Left colon (tissue), 2 donors: ENCODE results near the gene IFITM10. TPM values are rescaled to one million over a fixed set of nuclear protein-coding genes. Genes with fewer than 3 reads are reported as not detected.
"Not testable (repeated sequence)": the region's sequence is repeated elsewhere in the genome, so short reads cannot be mapped to it uniquely, and the experiment has no call there.

Experiments used
- ATAC-seq: fragments of 200-7000 bp; cut with Tn5 transposase; one replicate; pipeline ENCODE4 v1.9.1; 2020; ENCODE audit warnings: mild to moderate bottlenecking, moderate library complexity
- DNase-seq, 2 donors: peaks; one replicate each; pipeline ENCODE4 v3.0.0-alpha.2; 2020
- intact Hi-C, 2 donors: fragments of 100-400 bp; cut with DNase I in 1 of 2; cut with micrococcal nuclease in 1 of 2; formaldehyde crosslinking; loops; one replicate each; pipeline versions ENCODE4 v1.11.2 to v1.14.0; 2022; cut with DNase I, micrococcal nuclease
- total RNA-seq, 2 donors: library from RNA; stranded (reverse); fragmentation: NEBNext Ultra II Directional; extraction: Animal tissue kit (Norgen Biotek cat#: 25700); gene quantifications; one replicate each; pipeline ENCODE4 v1.2.1, GENCODE V29; 2021
- donor health status: DM: no; HTN: no; CAD: no.
- donor health status: DM: yes; HTN: yes; CAD: no.

The IFITM10 gene
- total RNA-seq, 2 donors from 2014 or later = 0.87 to 1.7 TPM

DNA sequence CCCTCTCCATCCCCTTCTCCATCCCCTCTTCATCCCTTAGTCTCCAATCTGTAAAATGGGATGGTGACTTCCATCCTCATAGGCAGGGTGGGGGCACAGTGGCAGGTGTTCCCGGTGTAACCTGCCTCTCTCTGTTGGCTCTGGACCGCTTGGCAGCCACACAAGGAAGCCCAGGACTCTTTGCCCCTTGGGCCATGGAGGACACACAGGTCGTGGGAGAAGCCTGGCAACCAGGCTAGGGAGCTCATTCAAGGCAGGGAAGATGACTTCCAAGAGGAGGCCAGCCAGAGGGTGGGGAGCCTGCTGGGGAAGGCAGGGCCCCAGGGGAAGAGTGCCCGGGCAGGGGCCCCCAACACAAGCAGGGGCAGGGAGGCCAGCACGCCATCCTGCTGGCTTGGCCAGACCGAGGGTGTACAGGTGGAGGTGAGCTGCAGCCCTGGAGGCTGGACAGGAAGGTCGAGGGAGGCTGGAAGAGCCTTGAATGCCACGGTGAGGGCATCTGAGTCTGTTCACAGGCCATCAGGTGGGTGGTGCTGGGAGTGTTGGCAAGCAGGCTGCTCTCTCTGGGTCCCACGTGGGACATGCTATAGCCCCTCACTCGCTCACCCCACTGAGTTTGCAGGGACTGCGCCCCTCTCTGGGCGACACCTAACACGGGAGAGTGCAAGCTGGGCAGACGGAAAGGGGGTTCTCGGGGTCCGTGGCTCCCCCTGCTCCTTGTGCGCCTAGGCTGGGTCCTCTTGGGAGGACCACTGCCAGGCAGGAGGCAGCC lies 28.8 kb upstream of the IFITM10 start:
- DNase-seq (no peak), ATAC-seq (no peak)
- intact Hi-C loops = no loop called here

DNA sequence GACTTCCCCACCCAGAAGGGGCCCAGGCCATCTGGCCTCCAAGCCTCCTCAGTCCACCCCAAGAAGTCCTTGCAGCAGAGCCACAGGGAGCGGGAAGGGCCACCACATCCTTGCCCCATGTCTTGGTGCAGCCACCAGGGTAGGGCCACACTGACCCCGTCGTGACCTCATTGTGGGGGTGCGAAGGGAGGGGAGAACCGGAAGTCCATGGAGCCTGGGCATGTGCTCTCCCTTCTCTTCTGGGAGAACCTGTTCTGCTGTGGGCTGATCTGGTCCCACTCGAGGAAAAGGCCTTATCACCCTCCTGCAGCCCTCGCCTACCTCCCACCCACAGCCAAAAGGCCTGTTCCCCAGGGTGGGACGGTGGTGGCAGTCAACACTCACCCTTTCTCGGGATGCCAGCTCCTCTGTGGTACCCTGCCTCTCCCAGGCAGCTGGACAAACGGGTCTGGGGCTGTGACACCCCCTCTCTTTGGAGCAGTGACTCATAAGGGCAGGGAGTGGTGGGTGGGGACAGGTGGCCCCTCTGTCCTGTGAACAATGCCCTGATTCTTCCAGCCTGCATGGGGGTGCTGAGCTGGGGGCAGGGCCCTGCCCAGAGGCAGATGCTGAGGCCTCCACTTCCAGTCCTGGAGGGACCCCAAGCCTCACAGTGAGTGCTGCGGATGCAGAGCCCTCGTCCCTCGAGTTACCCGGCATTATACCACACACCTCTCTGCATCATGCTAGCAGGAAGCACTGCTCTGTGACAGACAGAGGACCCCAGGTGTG lies 27.9 kb upstream of the IFITM10 start:
- DNase-seq (no peak), ATAC-seq (no peak)
- intact Hi-C loops = no loop called here

DNA sequence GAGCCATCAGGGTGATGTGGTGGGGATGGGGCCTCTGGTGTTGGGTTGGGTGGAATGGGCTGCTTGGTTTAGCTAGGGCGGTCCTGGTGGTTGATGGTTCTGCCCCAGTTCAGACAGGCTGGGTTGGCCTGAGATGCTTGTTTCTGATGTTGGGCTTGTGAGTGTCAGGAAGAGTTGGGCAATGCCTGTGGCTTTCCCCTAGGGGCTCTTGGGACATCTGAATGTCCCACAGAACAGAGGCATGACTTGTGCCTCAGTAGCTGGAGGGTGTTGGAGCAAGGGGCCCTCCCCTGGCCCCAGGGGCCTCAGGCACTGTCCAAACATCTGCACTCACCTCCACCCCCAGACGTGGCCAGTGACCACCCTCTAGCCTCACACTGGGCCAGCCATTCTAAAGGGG lies 27.3 kb upstream of the IFITM10 start:
- DNase-seq (no peak), ATAC-seq (no peak)
- intact Hi-C loops = no loop called here

DNA sequence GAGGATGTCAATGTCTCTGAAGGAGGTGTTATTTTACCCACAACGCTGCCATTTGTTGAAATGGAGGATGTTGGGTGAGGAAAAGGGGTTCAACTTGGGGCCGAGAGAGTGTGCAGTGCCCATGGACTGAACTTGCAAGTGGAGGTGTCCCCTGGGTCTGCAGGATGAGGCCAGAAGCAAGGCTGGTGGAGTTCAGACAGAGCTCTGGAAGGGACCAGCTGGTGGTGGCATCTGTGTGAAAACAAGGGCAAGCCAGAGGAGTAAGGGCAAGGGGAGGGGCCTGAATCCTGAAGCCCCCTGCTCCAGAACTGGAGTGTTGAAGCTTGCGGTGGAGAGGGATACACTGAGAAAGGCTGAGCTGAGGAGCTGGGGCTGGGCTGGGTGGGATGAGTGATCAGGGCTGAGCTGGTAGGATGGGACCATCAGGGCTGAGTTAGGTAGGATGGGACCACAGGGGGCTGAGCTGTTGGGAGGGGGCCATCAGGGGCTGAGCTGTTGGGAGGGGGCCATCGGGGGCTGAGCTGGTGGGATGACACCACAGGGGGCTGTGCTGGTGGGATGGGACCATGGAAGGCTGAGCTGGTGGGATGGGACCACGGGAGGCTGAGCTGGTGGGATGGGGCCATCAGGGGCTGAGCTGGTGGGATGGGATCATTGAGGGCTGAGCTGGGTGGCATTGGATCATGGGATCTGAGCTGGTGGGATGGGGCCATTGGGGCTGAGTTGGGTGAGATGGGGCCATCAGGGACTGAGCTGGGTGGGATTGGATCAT lies 26.7 kb upstream of the IFITM10 start:
- DNase-seq (no peak), ATAC-seq (no peak)
- intact Hi-C loops = no loop called here

DNA sequence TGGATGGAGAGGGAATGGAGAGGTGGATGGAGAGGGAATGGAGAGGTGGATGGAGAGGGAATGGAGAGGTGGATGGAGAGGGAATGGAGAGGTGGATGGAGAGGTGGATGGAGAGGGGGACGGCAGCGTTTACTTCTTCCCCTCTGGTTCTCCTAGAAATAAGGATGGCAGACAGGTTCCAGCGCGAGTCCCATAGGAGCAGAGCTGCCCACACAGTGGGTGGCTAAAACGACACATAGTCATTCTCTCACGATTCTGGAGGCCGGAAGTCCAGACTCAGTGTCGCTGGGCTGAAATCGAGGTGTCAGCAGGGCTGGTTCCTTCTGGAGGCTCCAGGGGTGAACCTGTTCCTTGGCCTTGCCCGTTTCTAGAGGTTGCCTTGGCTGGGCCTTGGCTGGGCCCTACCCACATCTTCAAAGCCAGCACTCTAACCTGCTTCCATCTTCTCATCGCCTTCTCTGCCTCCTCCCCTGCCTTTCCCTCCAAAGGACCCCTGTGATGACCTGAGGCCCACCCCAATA lies 26.0 kb upstream of the IFITM10 start:
- DNase-seq (no peak), ATAC-seq (no peak)
- intact Hi-C loops = no loop called here

DNA sequence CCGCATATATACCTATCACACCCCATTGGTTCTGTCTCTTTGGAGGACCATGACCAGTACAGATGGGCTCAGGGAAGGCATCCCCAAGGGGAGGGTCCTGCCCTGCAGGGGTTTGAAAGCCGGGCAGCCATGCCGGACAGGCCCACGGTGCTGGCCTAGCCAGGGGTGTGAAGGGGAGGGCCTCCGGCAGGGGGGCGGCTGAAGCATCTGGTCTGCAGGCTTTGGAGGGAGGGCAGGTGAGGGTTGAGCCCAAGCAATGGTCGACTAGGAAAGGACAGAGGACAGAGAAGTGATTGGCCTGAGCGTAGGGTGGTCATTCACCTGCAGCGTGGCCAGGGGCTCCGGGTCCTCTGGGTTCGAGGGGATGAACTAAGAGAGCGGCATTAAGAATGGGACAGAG lies 24.5 kb upstream of the IFITM10 start:
- intact Hi-C loops = no loop called here
- DNase-seq (no peak), ATAC-seq (no peak)

DNA sequence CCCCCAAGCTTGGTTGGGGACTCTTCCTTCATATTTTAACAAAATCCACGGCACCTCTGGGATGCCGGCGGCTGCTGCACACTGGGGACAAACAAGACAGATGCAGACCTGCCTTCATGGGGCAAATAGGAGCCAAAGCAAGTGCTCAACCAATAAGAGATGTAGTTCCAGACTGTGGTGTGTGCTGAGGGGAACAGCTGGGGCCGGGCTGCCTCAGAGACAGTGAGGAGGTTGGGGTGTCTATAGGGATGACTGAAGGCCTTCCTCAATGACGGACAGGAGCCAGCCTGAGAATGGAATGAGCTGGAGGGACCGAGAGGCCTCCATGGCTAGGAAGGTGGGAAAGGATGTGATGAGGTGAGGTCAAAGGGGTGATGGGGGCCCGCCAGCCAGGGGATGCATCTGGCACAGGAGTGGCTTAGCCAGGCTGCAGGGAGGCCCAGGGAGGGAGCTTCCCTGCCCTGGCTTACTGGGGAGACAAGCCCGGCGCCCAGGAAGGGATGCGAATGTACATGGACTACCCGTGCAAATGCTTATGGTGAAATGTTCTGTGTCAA lies 23.7 kb upstream of the IFITM10 start:
- ATAC-seq = no peak
- peak in 1 of 2 donors; percentile 4 for DNase-seq
- intact Hi-C loops = no loop called here

DNA sequence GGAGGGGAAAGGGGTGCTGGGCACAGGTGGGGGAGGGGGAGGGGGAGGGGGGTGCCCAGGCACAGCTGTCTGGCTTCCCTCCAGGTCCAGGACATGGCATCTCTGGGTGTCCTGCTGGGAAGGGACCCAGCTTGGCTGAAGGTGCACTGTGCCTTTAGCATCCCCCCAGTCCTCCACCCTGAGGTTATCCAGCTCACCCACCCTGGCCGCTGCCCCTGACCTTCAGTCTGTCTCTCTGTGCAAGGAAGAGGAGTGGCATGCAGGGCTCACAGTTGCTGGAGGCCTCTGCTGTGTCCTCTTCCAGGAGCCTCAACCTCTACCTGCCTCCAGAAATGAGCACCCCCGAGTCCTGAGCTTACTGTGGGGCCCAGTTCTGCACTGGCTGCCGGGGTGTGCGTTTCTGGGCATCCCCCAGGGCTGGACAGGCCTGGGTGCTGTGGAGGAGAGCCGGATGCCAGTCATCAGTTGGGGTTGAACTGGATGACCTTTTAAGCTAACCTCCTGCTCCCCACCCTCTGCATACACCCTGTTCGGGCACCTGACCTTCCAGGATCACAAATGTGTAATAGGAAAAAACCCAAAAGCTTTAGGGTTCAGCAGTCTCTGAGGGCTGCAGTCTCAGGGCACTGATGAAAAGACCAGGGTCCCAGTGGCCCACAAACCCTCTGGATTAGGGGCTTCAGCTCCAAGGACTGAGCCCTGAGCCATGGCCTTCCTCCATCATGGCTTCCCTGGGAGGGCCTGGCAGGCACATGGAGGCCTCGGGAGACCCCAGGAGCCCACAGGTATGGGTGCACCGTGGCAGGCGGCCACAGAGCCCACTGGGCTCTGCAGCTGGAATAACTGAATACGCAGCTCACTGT lies 23.0 kb upstream of the IFITM10 start:
- ATAC-seq = no peak
- no peak for DNase-seq
- intact Hi-C loops = no loop called here

DNA sequence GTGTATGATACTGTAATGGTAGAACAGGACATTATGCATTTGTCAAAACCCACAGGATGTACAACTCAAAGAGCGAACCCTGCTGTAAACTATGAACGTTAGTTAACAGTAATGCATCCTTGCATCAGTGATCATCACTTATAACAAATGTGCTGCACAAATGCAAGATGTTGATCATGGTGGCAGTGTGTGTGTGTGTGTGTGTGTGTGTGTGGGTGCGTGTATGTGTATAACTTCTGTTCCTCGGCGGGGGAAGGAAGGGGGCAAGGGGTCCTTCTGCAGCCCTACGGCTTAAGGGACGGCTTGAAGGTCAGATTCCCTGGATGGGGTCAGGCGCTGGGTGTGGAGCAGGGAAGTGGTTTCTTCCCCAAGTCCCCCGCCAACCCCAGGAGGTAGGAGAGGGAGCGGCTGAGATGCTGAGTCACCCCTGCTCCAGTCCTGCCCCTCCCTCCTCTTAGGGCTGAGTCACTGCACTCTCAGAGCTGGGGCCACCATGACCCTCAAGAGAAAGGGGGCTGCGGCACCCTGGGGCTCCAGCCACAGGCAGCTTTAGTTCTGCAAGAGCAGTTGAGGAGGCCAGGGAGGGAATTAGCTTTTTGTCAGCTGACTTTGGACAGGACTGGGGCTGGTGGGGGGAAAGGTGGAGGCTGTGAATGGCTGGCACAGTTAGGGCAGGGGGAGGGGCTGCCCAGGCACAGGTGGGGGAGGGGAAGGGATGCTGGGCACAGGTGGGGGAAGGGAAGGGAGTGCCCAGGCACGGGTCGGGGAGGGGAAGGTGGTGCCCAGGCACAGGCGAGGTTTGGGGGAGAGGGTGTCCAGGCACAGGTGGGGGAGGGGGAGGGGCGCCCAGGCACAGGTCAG lies 22.1 kb upstream of the IFITM10 start:
- DNase-seq (peak; percentile 50 to 74), ATAC-seq (peak; percentile 76)
- intact Hi-C loops = no loop called here

DNA sequence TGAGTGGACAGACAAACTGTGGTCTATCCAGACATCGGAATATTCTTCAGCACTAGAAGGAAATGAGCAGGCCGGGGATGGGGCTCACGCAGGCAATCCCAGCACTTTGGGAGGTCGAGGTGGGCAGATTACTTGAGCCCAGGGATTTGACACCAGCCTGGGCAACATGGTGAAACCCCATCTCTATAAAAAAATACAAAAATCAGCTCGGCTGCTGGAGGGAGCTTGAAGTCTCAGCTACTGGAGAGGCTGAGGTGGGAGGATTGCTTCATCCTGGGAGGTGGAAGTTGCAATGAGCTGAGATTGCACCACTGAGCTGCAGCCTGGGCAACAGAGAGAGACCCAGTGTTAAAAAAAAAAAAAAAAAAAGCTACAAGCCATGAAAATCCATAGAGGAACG lies 21.3 kb upstream of the IFITM10 start:
- ATAC-seq (no peak), DNase-seq (peak in 1 of 2 donors; percentile 31)
- intact Hi-C loops = no loop called here

DNA sequence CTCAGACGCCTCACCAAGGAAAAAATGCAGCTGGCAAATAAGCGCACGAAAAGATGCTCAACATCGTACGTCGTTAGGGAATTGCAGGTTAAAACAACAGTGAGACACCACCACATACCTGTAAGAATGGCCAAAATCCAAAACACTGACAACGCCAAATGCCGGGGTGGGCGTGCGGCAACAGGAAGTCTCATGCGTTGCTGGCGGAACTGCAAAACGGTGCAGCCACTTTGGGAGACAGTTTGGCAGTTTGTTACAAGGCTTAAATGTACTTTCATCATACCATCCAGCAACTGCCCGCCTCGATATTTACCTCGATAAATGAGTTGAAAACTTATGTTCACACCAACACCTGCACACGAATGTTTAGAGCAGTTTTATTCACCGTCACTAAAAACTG lies 20.9 kb upstream of the IFITM10 start:
- intact Hi-C loops = no loop called here
- ATAC-seq (no peak), DNase-seq (no peak)

DNA sequence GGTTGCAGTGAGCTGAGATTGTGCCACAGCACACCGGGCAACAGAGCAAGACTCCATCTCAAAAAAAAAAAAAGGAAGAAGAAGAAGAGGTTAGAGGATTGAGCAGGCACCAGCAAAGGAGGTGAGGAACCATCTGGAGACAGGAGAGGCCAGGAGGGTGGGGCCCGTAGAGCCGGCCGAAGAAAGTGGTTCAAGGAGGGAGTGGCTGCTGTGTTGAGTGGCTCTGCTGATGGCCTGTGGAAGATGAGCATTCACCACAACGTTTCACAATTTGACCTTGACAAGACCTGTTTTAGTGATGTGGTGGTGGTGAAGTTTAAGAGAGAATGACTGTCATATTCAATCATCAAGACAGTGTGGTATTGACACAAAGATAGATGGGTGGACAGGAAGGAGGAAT lies 20.1 kb upstream of the IFITM10 start:
- intact Hi-C loops = no loop called here
- ATAC-seq (no peak), DNase-seq (peak in 1 of 2 donors; percentile 22)

DNA sequence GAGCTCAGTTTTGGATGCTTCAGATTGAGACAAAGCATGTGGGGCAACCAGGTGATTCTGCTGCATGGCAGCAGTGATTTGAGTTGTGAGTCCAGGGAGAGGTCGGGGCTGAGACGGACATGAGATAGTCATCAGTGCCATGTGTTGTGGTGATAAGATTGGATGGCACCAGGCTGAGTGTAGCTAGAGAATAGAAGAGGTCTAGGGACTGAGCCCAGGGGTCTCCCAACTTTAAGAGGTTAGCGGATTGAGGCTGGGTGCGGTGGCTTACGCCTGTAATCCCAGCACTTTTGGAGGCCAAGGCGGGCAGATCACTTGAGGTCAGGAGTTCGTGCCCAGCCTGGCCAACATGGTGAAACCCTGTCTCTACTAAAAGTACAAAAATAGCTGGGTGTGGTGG lies 19.7 kb upstream of the IFITM10 start:
- ATAC-seq (no peak), DNase-seq (no peak)
- intact Hi-C loops = no loop called here

DNA sequence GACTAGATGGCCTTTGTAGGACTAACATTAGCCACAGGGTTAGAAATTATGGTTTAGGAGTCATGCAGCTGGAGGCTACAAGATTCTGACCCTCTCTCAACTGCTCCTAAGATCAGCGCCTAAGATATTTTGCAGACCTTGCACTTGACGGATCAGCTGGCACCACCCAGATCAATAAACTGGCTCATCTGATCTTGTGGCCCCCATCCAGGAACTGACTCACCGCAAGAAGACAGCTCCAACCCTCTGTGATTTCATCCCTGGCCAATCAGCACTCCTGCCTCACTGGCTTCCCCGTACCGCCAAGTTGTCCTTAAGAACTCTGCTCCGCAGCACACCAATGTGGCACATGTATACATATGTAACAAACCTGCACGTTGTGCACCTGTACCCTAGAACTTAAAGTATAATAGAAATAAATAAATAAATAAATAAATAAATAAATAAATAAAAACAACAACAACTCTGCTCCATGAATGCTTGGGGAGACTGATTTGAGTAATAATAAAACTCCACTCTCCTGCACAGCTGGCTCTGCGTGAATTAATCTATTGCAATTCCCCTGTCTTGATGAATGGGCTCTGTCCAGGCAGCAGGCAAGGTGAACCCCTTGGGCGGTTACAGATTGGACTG lies 19.0 kb upstream of the IFITM10 start:
- intact Hi-C loops = not testable (repeated sequence)
- ATAC-seq (peak; percentile 75), DNase-seq (peak; percentile 61 to 74)

DNA sequence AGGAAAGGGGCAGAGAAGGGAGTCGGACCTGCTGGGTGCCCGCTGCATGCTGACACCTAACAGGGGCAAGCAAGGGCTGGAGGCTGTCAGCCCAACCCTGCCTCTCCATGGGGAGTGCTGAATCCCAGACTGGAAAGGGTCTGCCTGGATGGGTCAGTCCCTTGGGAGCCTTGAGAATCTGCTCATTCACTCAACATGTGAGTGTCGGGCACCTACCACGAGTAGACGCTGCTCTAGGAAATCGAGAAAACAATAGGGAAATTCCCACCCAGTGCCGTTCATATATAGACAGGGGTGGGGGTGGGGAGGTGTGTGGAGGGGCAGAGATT lies 17.7 kb upstream of the IFITM10 start:
- ATAC-seq = no peak
- no peak for DNase-seq
- intact Hi-C loops = no loop called here

DNA sequence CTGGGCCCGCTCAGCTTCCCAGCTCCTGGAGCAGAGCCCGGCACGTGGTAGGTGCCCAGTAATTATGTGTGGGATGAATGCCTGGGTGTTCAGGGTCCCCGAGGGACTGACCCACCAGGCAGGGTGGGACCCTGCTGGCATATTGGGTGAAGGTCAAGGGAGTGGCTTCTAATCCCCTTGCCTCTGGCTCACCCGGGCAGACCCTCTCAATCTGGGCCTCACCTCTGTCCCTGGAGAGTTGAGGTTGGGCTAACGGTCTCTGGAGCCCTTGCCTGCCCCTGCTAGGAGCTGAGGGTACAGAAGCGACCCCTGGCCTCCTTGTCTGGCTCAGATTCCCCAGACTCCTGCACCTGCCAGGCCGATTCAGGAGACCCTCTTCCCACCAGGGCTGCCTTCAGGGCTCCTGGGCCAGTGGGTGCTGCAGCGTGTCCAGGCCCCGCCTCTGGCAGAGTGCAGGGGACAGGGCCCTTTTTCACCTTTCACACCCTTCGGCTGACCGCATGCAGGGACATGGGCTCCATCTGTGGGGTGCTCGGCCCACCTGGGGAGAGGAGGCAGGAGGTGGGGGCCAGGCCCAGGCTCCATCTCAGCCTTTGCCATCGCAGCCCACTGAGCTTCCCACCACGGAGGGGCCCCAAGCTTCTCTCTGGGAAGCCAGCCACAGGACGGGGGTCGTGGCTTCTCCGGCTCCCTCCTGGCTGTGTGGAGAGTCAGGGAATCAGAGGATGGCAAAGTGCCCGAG lies 17.2 kb upstream of the IFITM10 start:
- peak in 1 of 2 donors; percentile 7 for DNase-seq
- no peak for ATAC-seq
- intact Hi-C loops = no loop called here
